ENCODE measurements around the gene ADCY9. TPM values are rescaled to one million over a fixed set of nuclear protein-coding genes. Genes with fewer than 3 reads are reported as not detected.

Gene ADCY9
- polyA plus RNA-seq, 1 donor (not counting 4 experiments of a cell fraction or from before 2014, with no cell fraction given): 3.0 TPM

- Histone ChIP-seq H3K79me2 (ENCODE audit: control insufficient read depth, insufficient read depth, low read length) (peaks cover 13% of the 10 kb centered on the region), H3K4me1 (ENCODE audit: control insufficient read depth, extremely low read depth, insufficient read depth, low read length) (peaks cover 30% of the 10 kb centered on the region)
Observed at GRCh38 chr16:4113358-4114256, 2.6 kb downstream of the ADCY9 start.

GRCh38 chr16:4111748-4112696 is 4.2 kb downstream of the ADCY9 start:
- H3K4me3 ChIP-seq (ENCODE audit: control insufficient read depth in 2 of 3, extremely low read depth in 1 of 3, insufficient read depth in 2 of 3, low read depth in 1 of 3, low read length in 3 of 3): peak overlapping the region; percentile 19 to 74 (median 63)
- peak overlapping the region; percentile 97 for H3K4me2 ChIP-seq (ENCODE audit: control insufficient read depth, extremely low read depth, insufficient read depth, low read depth, low read length)
- dilution Hi-C loops (cut with MboI; ENCODE audit: extremely low pct_ligation_motif_present, low sequenced_read_pairs): no loop called here
- H3K27me3 ChIP-seq (ENCODE audit: control insufficient read depth, extremely low read depth, insufficient read depth, low read length): no peaks in the 10 kb centered on the region
- H2AFZ ChIP-seq (ENCODE audit: control insufficient read depth, low read length): peak overlapping the region; percentile 83
- FAIRE-seq: no peak
- peaks cover 30% of the 10 kb centered on the region for H3K4me1 ChIP-seq (ENCODE audit: control insufficient read depth, extremely low read depth, insufficient read depth, low read length)
- H3K9me3 ChIP-seq (ENCODE audit: control insufficient read depth, low read depth, low read length): no peaks in the 10 kb centered on the region
- peaks cover 13% of the 10 kb centered on the region for H3K79me2 ChIP-seq (ENCODE audit: control insufficient read depth, insufficient read depth, low read length)
- H3K36me3 ChIP-seq (ENCODE audit: control insufficient read depth in 2 of 2, extremely low read depth in 1 of 2, insufficient read depth in 2 of 2, low read length in 2 of 2): peaks cover 0 to 7% of the 10 kb centered on the region in 2 experiments
- DNase-seq (ENCODE audit: low read depth, low spot score): no peak
- H3K9me1 ChIP-seq (ENCODE audit: control insufficient read depth, extremely low read depth, insufficient read depth, low read length): no peaks in the 10 kb centered on the region
- H4K20me1 ChIP-seq (ENCODE audit: control insufficient read depth, extremely low read depth, insufficient read depth, low read length): no peaks in the 10 kb centered on the region
- H3K27ac ChIP-seq (ENCODE audit: control insufficient read depth, insufficient read depth, low read length): no peak overlapping the region
- peak overlapping the region; percentile 62 for H3K9ac ChIP-seq (ENCODE audit: control insufficient read depth, extremely low read depth, insufficient read depth, low read length)
- no peak for TF ChIP-seq CTCF (optimal IDR thresholded peaks at IDR 0.05 in 1 of 3, IDR thresholded peaks at IDR 0.05 in 1 of 3, conservative IDR thresholded peaks at IDR 0.05 in 1 of 3; ENCODE audit: extremely low read depth in 1 of 3, insufficient read depth in 2 of 3, low read length in 3 of 3)
- no peak for TF ChIP-seq EZH2 (IDR thresholded peaks at IDR 0.05; ENCODE audit: low read length)

More at GRCh38 chr16:4113358-4114256, 2.6 kb downstream of the ADCY9 start:
- H3K9me1 ChIP-seq (ENCODE audit: control insufficient read depth, extremely low read depth, insufficient read depth, low read length): no peaks in the 10 kb centered on the region
- DNase-seq (ENCODE audit: low read depth, low spot score) (no peak), FAIRE-seq (no peak)
- no peak overlapping the region for H2AFZ ChIP-seq (ENCODE audit: control insufficient read depth, low read length)
- no peaks in the 10 kb centered on the region for H3K27me3 ChIP-seq (ENCODE audit: control insufficient read depth, extremely low read depth, insufficient read depth, low read length)
- dilution Hi-C loops (cut with MboI; ENCODE audit: extremely low pct_ligation_motif_present, low sequenced_read_pairs): no loop called here
- peaks cover 0 to 7% of the 10 kb centered on the region in 2 experiments for H3K36me3 ChIP-seq (ENCODE audit: control insufficient read depth in 2 of 2, extremely low read depth in 1 of 2, insufficient read depth in 2 of 2, low read length in 2 of 2)
- H3K9me3 ChIP-seq (ENCODE audit: control insufficient read depth, low read depth, low read length): no peaks in the 10 kb centered on the region
- peak overlapping the region; percentile 97 for H3K4me2 ChIP-seq (ENCODE audit: control insufficient read depth, extremely low read depth, insufficient read depth, low read depth, low read length)
- no peaks in the 10 kb centered on the region for H4K20me1 ChIP-seq (ENCODE audit: control insufficient read depth, extremely low read depth, insufficient read depth, low read length)
- H3K9ac ChIP-seq (ENCODE audit: control insufficient read depth, extremely low read depth, insufficient read depth, low read length): no peak overlapping the region
- TF ChIP-seq EZH2 (IDR thresholded peaks at IDR 0.05; ENCODE audit: low read length) (no peak), CTCF (optimal IDR thresholded peaks at IDR 0.05 in 1 of 3, IDR thresholded peaks at IDR 0.05 in 1 of 3, conservative IDR thresholded peaks at IDR 0.05 in 1 of 3; ENCODE audit: extremely low read depth in 1 of 3, insufficient read depth in 2 of 3, low read length in 3 of 3) (no peak)
- H3K4me3 ChIP-seq (ENCODE audit: control insufficient read depth in 2 of 3, extremely low read depth in 1 of 3, insufficient read depth in 2 of 3, low read depth in 1 of 3, low read length in 3 of 3): peak overlapping the region in 2 of 3 experiments; percentile 51 to 74
- no peak overlapping the region for H3K27ac ChIP-seq (ENCODE audit: control insufficient read depth, insufficient read depth, low read length)
